DMS53 treated with DMSO at 0.1 percent for 48 hours (cell line): Measurements from ENCODE around the gene CEP20.

ENCODE experiments used
- DNase-seq: peaks from one replicate; lab custom pipeline; 2025; ENCODE audit not compliant: unreplicated experiment; lab: John Stamatoyannopoulos, UW

CEP20 gene

GRCh38 chr16:15834502-15834901 lies 53.9 kb downstream of the CEP20 start:
- no peak for DNase-seq

- no peak for DNase-seq
Observed at GRCh38 chr16:15833541-15833940, 54.9 kb downstream of the CEP20 start.

- no peak for DNase-seq
Observed at GRCh38 chr16:15832241-15832640, 56.2 kb downstream of the CEP20 start.

GRCh38 chr16:15830832-15831451 lies 57.5 kb downstream of the CEP20 start:
- no peak for DNase-seq

GRCh38 chr16:15829460-15829859 lies 58.9 kb downstream of the CEP20 start:
- no peak for DNase-seq

- DNase-seq, result no peak
Observed at GRCh38 chr16:15827709-15828343, 60.6 kb downstream of the CEP20 start.

- no peak for DNase-seq
Observed at GRCh38 chr16:15827299-15827698, 61.1 kb downstream of the CEP20 start.

- no peak for DNase-seq
Observed at GRCh38 chr16:15825750-15826305, 62.6 kb downstream of the CEP20 start.

GRCh38 chr16:15822957-15823356 lies 65.4 kb downstream of the CEP20 start:
- no peak for DNase-seq

GRCh38 chr16:15820837-15821236 lies 67.6 kb downstream of the CEP20 start:
- no peak for DNase-seq

GRCh38 chr16:15819046-15819445 lies 69.4 kb downstream of the CEP20 start:
- DNase-seq, result no peak

GRCh38 chr16:15817446-15817845 lies 71.0 kb downstream of the CEP20 start:
- no peak for DNase-seq

GRCh38 chr16:15816228-15816627 lies 72.2 kb downstream of the CEP20 start:
- no peak for DNase-seq
